Fibroblast of pulmonary artery (primary cell): ENCODE results near the gene MOCS3.

Experiments used
- DNase-seq: peaks from one replicate; pipeline ENCODE4 v3.0.0-alpha.2; 2010; ENCODE audit warnings: low read depth
- H3K4me3 ChIP-seq: replicated peaks from 2 replicates; pipeline ENCODE4 v1.5.1; 2011; ENCODE audit warnings: low read depth, mild to moderate bottlenecking, control low read depth, low read length, moderate library complexity
- TF ChIP-seq, protein P1 (sequence below): IDR thresholded peaks from 2 replicates; pipeline ENCODE4 v1.5.1; 2011; ENCODE audit warnings: mild to moderate bottlenecking, control low read depth, low read length, inconsistent platforms; ENCODE audit errors: missing control alignments

Gene MOCS3

DNA sequence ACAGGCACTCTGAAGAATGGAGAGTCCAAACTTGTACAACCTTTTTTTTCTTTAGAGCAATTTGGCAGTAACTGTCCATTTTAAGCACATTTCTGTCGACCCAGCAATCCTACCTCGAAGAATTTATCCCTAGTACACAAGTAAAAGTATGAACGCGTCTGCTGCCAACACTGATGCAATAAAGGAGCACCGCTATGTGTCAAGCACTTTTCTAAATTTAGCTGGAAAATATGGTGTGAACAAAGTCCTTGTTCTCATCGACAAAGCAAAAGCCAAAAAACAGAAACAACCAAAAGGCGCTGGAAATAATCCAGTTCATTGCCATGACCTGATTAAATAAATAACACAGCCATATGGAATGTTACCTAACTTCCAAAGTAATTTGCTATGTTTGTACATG lies 1.3 kb upstream of the MOCS3 start:
- DNase-seq, result peak; percentile 38
- TF ChIP-seq, protein P1, sequence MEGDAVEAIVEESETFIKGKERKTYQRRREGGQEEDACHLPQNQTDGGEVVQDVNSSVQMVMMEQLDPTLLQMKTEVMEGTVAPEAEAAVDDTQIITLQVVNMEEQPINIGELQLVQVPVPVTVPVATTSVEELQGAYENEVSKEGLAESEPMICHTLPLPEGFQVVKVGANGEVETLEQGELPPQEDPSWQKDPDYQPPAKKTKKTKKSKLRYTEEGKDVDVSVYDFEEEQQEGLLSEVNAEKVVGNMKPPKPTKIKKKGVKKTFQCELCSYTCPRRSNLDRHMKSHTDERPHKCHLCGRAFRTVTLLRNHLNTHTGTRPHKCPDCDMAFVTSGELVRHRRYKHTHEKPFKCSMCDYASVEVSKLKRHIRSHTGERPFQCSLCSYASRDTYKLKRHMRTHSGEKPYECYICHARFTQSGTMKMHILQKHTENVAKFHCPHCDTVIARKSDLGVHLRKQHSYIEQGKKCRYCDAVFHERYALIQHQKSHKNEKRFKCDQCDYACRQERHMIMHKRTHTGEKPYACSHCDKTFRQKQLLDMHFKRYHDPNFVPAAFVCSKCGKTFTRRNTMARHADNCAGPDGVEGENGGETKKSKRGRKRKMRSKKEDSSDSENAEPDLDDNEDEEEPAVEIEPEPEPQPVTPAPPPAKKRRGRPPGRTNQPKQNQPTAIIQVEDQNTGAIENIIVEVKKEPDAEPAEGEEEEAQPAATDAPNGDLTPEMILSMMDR, result no peak
- peak overlapping the region; percentile 93 for H3K4me3 ChIP-seq

DNA sequence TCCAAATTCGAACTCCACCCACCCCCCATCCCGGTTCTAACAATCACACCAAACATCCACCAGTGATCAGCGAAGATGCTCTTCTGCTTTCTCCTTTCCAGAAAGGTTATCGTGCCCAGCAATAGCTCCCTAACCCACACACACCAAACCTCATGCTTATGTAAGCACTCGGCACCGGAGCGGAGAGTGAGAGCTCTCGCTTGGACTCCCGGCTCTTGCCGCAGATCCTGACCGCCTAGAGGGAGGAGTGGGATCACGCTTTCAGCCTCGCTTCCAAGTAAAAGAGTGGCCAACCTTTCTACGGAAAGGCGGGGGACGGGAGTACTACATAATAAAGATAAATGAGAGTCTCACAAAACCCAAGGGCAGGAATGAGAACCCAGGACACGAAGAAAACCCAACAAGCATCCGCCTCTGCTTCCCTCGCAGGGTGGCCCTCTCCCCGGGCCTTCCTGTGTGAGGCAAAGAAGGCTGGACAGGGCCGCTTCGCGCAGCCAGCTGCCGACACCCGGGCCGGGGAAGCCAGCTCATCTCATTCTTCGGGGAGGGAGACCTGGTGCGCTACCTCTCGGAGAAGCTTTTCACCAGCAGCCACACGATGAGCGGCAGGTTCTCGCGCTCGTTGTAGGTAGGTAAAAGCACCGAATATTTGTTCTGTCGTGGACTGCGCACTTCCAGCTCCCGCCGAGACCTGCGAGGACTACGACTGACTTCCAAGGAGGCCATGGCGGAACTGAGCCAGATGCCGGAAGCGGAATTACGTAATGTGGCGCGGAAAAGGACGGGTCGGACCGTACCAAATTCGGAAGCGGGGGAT lies 612 bp upstream of the MOCS3 start, which contains the start of gene DPM1:
TSS of gene DPM1 (minus strand) at position 735 of the 817 bp plus-strand sequence. CDS start at position 726, 9 bp downstream.
- DNase-seq, result peak; percentile 94
- TF ChIP-seq, protein P1, result no peak

DNA sequence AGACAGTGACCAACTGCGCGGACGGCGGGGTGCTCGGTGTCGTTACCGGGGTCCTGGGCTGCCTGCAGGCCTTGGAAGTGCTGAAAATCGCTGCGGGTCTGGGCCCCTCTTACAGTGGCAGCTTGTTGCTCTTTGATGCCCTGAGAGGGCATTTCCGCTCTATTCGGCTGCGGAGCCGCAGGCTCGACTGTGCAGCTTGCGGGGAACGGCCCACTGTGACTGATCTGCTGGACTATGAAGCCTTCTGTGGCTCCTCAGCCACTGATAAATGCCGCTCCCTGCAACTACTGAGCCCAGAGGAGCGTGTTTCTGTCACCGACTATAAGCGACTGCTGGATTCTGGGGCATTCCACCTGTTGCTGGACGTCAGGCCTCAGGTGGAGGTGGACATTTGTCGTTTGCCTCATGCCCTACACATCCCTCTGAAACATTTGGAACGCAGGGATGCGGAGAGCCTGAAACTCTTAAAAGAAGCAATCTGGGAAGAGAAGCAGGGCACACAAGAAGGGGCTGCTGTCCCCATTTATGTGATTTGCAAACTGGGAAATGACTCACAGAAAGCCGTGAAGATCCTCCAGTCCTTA lies 1.0 kb downstream of the MOCS3 start:
- TF ChIP-seq, protein P1, result no peak
- H3K4me3 ChIP-seq, result peak overlapping the region; percentile 93
- no peak for DNase-seq

More for the DNA sequence above, 612 bp upstream of the MOCS3 start, which contains the start of gene DPM1:
- H3K4me3 ChIP-seq, result peak within 1 kb of the TSS; percentile 93

DNA sequence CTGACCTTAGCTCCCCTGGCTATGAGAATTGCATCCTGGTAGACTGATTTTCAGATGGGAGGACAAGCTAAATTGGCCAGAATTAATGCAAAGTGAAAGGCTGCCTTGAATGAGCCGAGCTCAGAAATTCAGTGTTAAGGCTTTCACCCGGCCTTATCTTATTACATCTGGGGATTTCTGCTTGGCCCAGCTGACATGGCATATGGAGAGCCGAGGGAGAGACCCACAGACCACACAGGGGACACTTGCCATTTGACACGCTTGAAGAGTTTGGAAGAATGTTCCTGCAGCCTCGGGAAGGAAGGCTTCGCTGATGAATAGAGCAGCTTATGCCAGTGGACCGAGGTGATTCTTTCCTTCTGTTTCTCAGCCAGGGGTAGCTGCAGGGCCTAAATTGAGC lies 9.0 kb downstream of the MOCS3 start:
- TF ChIP-seq, protein P1, result no peak
- no peak for DNase-seq
- no peak overlapping the region for H3K4me3 ChIP-seq

DNA sequence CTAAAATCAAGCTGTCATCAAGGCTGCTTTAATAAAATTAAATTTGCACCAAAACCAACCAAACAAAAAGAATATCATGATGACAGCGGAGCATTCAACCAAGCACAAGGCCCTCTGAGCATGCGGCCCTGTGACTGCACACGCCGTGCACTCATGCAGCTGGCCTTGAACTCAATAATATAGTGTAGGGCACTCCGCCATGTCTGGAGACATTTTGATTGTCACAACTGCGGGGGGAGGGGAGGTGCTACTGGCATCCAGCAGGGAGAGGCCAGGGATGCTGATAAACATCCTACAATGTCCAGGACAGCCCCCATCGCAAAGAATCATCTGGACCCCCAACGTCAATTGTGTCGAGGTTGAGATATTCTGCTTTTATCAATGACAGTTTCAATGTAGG lies 9.7 kb downstream of the MOCS3 start:
- TF ChIP-seq, protein P1, result no peak
- no peak for DNase-seq
- H3K4me3 ChIP-seq, result no peak overlapping the region

DNA sequence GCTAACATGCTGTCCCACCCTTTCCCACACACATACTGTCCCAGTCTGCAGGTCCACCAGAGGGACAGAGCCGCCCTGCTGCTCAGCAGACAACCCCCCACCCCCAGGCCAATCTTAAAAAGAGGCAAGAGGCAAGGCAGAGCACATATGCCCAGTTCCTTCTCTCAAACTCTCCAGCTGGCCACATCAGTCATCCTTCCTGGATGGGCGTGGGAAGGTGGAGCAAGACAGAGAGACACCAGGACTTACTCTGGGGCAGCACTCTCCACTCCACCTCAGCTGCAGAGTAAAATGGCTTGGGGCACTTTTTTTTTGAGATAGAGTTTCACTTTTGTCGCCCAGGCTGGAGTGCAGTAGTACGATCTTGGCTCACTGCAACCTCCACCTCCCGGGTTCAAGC lies 10.8 kb downstream of the MOCS3 start:
- TF ChIP-seq, protein P1, result no peak
- no peak for DNase-seq
- H3K4me3 ChIP-seq, result no peak overlapping the region
